Natural killer cell treated with Interleukin-12 subunit alpha and Interleukin-12 subunit beta and Interleukin-15 and Interleukin-18, amount 100 ng/mL, for 72 hours (primary cell): ENCODE data around the gene PARP9. TPM values are rescaled to one million over a fixed set of nuclear protein-coding genes. Genes with fewer than 3 reads are reported as not detected.
"Not testable (repeated sequence)": the region's sequence is repeated elsewhere in the genome, so short reads cannot be mapped to it uniquely, and the experiment has no call there.

Experiments
- ATAC-seq, 2 donors: fragments of 150-1000 bp; cut with Tn5 transposase in 1 of 2; sonication (Bioruptor Pico), chemical (Tn5 transposase) in 1 of 2; 2 replicates each; pipeline ENCODE4 v1.10.0; 2021
- DNase-seq: peaks from one replicate; pipeline ENCODE4 v3.0.0; 2022; ENCODE audit warnings: low spot score
- H3K27ac Mint-ChIP-seq, 2 donors: 1 replicate in 1 of 2; 2 replicates in 1 of 2; pipeline ENCODE4 v1.8.0; 2022; ENCODE audit warnings: mixed read lengths in 2 of 2, mild to moderate bottlenecking in 1 of 2, moderate library complexity in 1 of 2
- H3K27me3 Mint-ChIP-seq, 2 donors: 1 replicate in 1 of 2; 2 replicates in 1 of 2; pipeline ENCODE4 v1.8.0; 2022; ENCODE audit warnings: mixed read lengths in 2 of 2
- H3K36me3 Mint-ChIP-seq: one replicate; pipeline ENCODE4 v1.8.0; 2022; ENCODE audit warnings: mixed read lengths
- H3K4me1 Mint-ChIP-seq, 2 donors: 1 replicate in 1 of 2; 2 replicates in 1 of 2; pipeline ENCODE4 v1.8.0; 2022; ENCODE audit warnings: low read depth in 2 of 2, mixed read lengths in 2 of 2, mild to moderate bottlenecking in 1 of 2
- H3K4me3 Mint-ChIP-seq: one replicate; pipeline ENCODE4 v1.8.0; 2022; ENCODE audit warnings: mixed read lengths
- H3K9me3 Mint-ChIP-seq: 2 replicates; pipeline ENCODE4 v1.8.0; 2022; ENCODE audit warnings: mixed read lengths
- total RNA-seq, 2 donors: library from RNA; stranded (reverse); gene quantifications; one replicate each; pipeline ENCODE4 v1.2.3, GENCODE V29; 2022

PARP9 gene
- total RNA-seq, 2 donors from 2014 or later = 45.5 to 61.7 TPM

GRCh38 chr3:122586773-122587485, 22.8 kb upstream of the PARP9 start:
- ATAC-seq (peak in 1 of 2 donors; percentile 65), DNase-seq (no peak)
- peaks cover 25% of the 10 kb centered on the region for H3K36me3 Mint-ChIP-seq
- peak overlapping the region; percentile 19 for H3K4me3 Mint-ChIP-seq
- no peaks in the 10 kb centered on the region for H3K9me3 Mint-ChIP-seq
- H3K27me3 Mint-ChIP-seq = no peaks in the 10 kb centered on the region
- peaks cover 48% of the 10 kb centered on the region in 2 donors for H3K4me1 Mint-ChIP-seq
- peak overlapping the region; percentile 5 to 34 for H3K27ac Mint-ChIP-seq

- Mint-ChIP-seq H3K27ac (peak overlapping the region in 1 of 2 donors; percentile 87), H3K4me1 (peaks cover 54 to 56% of the 10 kb centered on the region in 2 donors), H3K4me3 (no peak overlapping the region), H3K9me3 (peaks cover 6% of the 10 kb centered on the region), H3K27me3 (no peaks in the 10 kb centered on the region), H3K36me3 (peaks cover 33% of the 10 kb centered on the region)
- no peak for ATAC-seq
- no peak for DNase-seq
These were observed 22.0 kb upstream of the PARP9 start for GRCh38 chr3:122586098-122586497.

GRCh38 chr3:122582390-122582789, 18.3 kb upstream of the PARP9 start:
- H3K4me1 Mint-ChIP-seq = peaks cover 44 to 57% of the 10 kb centered on the region in 2 donors
- peak overlapping the region; percentile 2 to 15 for H3K27ac Mint-ChIP-seq
- peaks cover 35% of the 10 kb centered on the region for H3K36me3 Mint-ChIP-seq
- H3K4me3 Mint-ChIP-seq = no peak overlapping the region
- DNase-seq = no peak
- H3K9me3 Mint-ChIP-seq = peaks cover 7% of the 10 kb centered on the region
- H3K27me3 Mint-ChIP-seq = no peaks in the 10 kb centered on the region
- no peak for ATAC-seq

GRCh38 chr3:122581622-122582021, 17.5 kb upstream of the PARP9 start:
- H3K9me3 Mint-ChIP-seq = peaks cover 7% of the 10 kb centered on the region
- H3K4me1 Mint-ChIP-seq = peaks cover 45 to 59% of the 10 kb centered on the region in 2 donors
- H3K27me3 Mint-ChIP-seq = no peaks in the 10 kb centered on the region
- peaks cover 35% of the 10 kb centered on the region for H3K36me3 Mint-ChIP-seq
- no peak for ATAC-seq
- H3K27ac Mint-ChIP-seq = peak overlapping the region; percentile 2 to 38
- H3K4me3 Mint-ChIP-seq = no peak overlapping the region
- DNase-seq = no peak

- peaks cover 35% of the 10 kb centered on the region for H3K36me3 Mint-ChIP-seq
These were observed 16.4 kb upstream of the PARP9 start for GRCh38 chr3:122580470-122580869.

GRCh38 chr3:122578069-122578740, 14.1 kb upstream of the PARP9 start:
- H3K27ac Mint-ChIP-seq = peak overlapping the region; percentile 97 to 98
- peak overlapping the region; percentile 98 for H3K4me3 Mint-ChIP-seq
- peaks cover 32% of the 10 kb centered on the region for H3K36me3 Mint-ChIP-seq
- peaks cover 42 to 57% of the 10 kb centered on the region in 2 donors for H3K4me1 Mint-ChIP-seq
- peaks cover 7% of the 10 kb centered on the region for H3K9me3 Mint-ChIP-seq
- no peak for DNase-seq
- ATAC-seq = peak in 1 of 2 donors; percentile 54
- H3K27me3 Mint-ChIP-seq = no peaks in the 10 kb centered on the region

More at GRCh38 chr3:122580470-122580869, 16.4 kb upstream of the PARP9 start:
- Mint-ChIP-seq H3K9me3 (peaks cover 7% of the 10 kb centered on the region), H3K4me3 (no peak overlapping the region), H3K27ac (no peak overlapping the region), H3K27me3 (no peaks in the 10 kb centered on the region), H3K4me1 (peaks cover 48 to 59% of the 10 kb centered on the region in 2 donors)
- ATAC-seq (no peak), DNase-seq (no peak)

- DNase-seq (peak; percentile 71), ATAC-seq (peak; percentile 77)
- H3K9me3 Mint-ChIP-seq = peaks cover 7% of the 10 kb centered on the region
- H3K27ac Mint-ChIP-seq = peak within 1 kb of the TSS; percentile 97 to 98
- H3K4me3 Mint-ChIP-seq = peak within 1 kb of the TSS; percentile 98
- H3K4me1 Mint-ChIP-seq = peaks cover 43 to 60% of the 10 kb centered on the region in 2 donors
- H3K27me3 Mint-ChIP-seq = no peaks in the 10 kb centered on the region
- H3K36me3 Mint-ChIP-seq = peaks cover 31% of the 10 kb centered on the region
These were observed 13.4 kb upstream of the PARP9 start, which contains the start of gene PARP15 for GRCh38 chr3:122577409-122578031. Gene PARP15 (plus strand): TSS chr3:122577650. CDS start chr3:122577668, 18 bp downstream.

GRCh38 chr3:122576174-122576940, 12.3 kb upstream of the PARP9 start:
- Mint-ChIP-seq H3K36me3 (peaks cover 24% of the 10 kb centered on the region), H3K9me3 (peaks cover 3% of the 10 kb centered on the region), H3K27me3 (no peaks in the 10 kb centered on the region), H3K4me1 (peaks cover 40 to 53% of the 10 kb centered on the region in 2 donors), H3K4me3 (peak overlapping the region; percentile 0), H3K27ac (peak overlapping the region; percentile 97 to 98)
- DNase-seq = no peak
- ATAC-seq = no peak

- H3K27me3 Mint-ChIP-seq = no peaks in the 10 kb centered on the region
- H3K9me3 Mint-ChIP-seq = no peaks in the 10 kb centered on the region
- H3K4me1 Mint-ChIP-seq = peaks cover 51 to 56% of the 10 kb centered on the region in 2 donors
- ATAC-seq = peak; percentile 86 to 87
- peak overlapping the region; percentile 17 for H3K4me3 Mint-ChIP-seq
- peaks cover 40% of the 10 kb centered on the region for H3K36me3 Mint-ChIP-seq
- peak; percentile 73 for DNase-seq
- peak overlapping the region; percentile 63 to 92 for H3K27ac Mint-ChIP-seq
These were observed 8.9 kb upstream of the PARP9 start for GRCh38 chr3:122572940-122573412.

GRCh38 chr3:122568755-122569154, 4.7 kb upstream of the PARP9 start:
- no peaks in the 10 kb centered on the region for H3K9me3 Mint-ChIP-seq
- H3K27ac Mint-ChIP-seq = peak overlapping the region; percentile 70 to 71
- peaks cover 53 to 60% of the 10 kb centered on the region in 2 donors for H3K4me1 Mint-ChIP-seq
- ATAC-seq (no peak), DNase-seq (no peak)
- peaks cover 49% of the 10 kb centered on the region for H3K36me3 Mint-ChIP-seq
- H3K27me3 Mint-ChIP-seq = no peaks in the 10 kb centered on the region
- H3K4me3 Mint-ChIP-seq = peak overlapping the region; percentile 15

GRCh38 chr3:122568131-122568530, 4.0 kb upstream of the PARP9 start:
- H3K36me3 Mint-ChIP-seq = peaks cover 49% of the 10 kb centered on the region
- peak overlapping the region; percentile 15 for H3K4me3 Mint-ChIP-seq
- not testable (repeated sequence) for ATAC-seq, DNase-seq, H3K27me3 Mint-ChIP-seq, H3K9me3 Mint-ChIP-seq
- H3K27ac Mint-ChIP-seq = peak overlapping the region; percentile 70 to 71
- H3K4me1 Mint-ChIP-seq = peaks cover 53 to 60% of the 10 kb centered on the region in 2 donors

GRCh38 chr3:122563717-122564025, 429 bp downstream of the PARP9 start:
- H3K9me3 Mint-ChIP-seq = no peaks in the 10 kb centered on the region
- peak overlapping the region; percentile 99 for H3K27ac Mint-ChIP-seq
- no peaks in the 10 kb centered on the region for H3K27me3 Mint-ChIP-seq
- peaks cover 57 to 70% of the 10 kb centered on the region in 2 donors for H3K4me1 Mint-ChIP-seq
- peaks cover 30% of the 10 kb centered on the region for H3K36me3 Mint-ChIP-seq
- no peak for ATAC-seq
- peak overlapping the region; percentile 100 for H3K4me3 Mint-ChIP-seq
- no peak for DNase-seq
